ENCODE measurements around the gene RACK1. TPM values are rescaled to one million over a fixed set of nuclear protein-coding genes. Genes with fewer than 3 reads are reported as not detected.
"Not testable (repeated sequence)": the region's sequence is repeated elsewhere in the genome, so short reads cannot be mapped to it uniquely, and the experiment has no call there.

Gene RACK1
- total and polyA plus RNA-seq, 2 of the 13 experiments (the other 11 are each of a cell fraction or from before 2014, with no cell fraction given): 2,514 to 6,141 TPM

- peaks cover 12% of the 10 kb centered on the region for H3K4me1 ChIP-seq (ENCODE audit: insufficient read depth, low read length)
- in situ Hi-C loops (cut with HindIII; ENCODE audit: extremely low pct_ligation_motif_present, low pct_unique_long_range_greater_than_20kb); FAIRE-seq; BruUV-seq (replicated peaks); H2AFZ ChIP-seq (ENCODE audit: low read length); H3K27me3 ChIP-seq (ENCODE audit: control insufficient read depth in 1 of 2, insufficient read depth in 2 of 2, low read length in 2 of 2); H3K36me3 ChIP-seq (replicated peaks in 1 of 2; ENCODE audit: control insufficient read depth in 1 of 2, insufficient read depth in 2 of 2, low read length in 2 of 2); H3K9me3 ChIP-seq (ENCODE audit: low read length); H4K20me1 ChIP-seq (ENCODE audit: insufficient read depth, low read length); H3K27ac ChIP-seq (ENCODE audit: extremely low read length, insufficient read depth, low read length); ATAC-seq; POLR2A ChIA-PET; intact Hi-C loops (cut with micrococcal nuclease; ENCODE audit: unreplicated experiment); H3K79me2 ChIP-seq (ENCODE audit: insufficient read depth, low read length); H3K4me2 ChIP-seq (ENCODE audit: low read depth, low read length); CTCF ChIA-PET (ENCODE audit: low intra/inter-chr PET ratio, low total read pairs); H3K9ac ChIP-seq (ENCODE audit: insufficient read depth, low read depth, low read length); H3K4me3 ChIP-seq (replicated peaks in 1 of 3; ENCODE audit: insufficient read depth in 1 of 3, low read depth in 2 of 3, low read length in 3 of 3); DNase-seq (ENCODE audit: low spot score): not testable (repeated sequence)
- 82% methylated on average over 9 of the region's 10 CpGs for WGBS (ENCODE audit: low lambda C conversion rate)
Measured at GRCh38 chr5:181214249-181214648, 29.5 kb downstream of the RACK1 start.

GRCh38 chr5:181212934-181213333 is 30.8 kb downstream of the RACK1 start:
- no peaks in the 10 kb centered on the region for H4K20me1 ChIP-seq (ENCODE audit: insufficient read depth, low read length)
- H3K4me3 ChIP-seq (replicated peaks in 1 of 3; ENCODE audit: insufficient read depth in 1 of 3, low read depth in 2 of 3, low read length in 3 of 3): no peak overlapping the region
- FAIRE-seq (no peak), DNase-seq (ENCODE audit: low spot score) (no peak), ATAC-seq (no peak)
- no peaks in the 10 kb centered on the region for H3K36me3 ChIP-seq (replicated peaks in 1 of 2; ENCODE audit: control insufficient read depth in 1 of 2, insufficient read depth in 2 of 2, low read length in 2 of 2)
- TF ChIP-seq ATF2 (CRISPR knock-in tag; IDR thresholded peaks at IDR 0.05): no peak
- TF ChIP-seq GTF2F1 (IDR thresholded peaks at IDR 0.05; ENCODE audit: low read length): no peak
- no peak for TF ChIP-seq JUND (CRISPR knock-in tag; IDR thresholded peaks at IDR 0.05)
- TF ChIP-seq ZSCAN25 (CRISPR knock-in tag; IDR thresholded peaks at IDR 0.05): no peak
- TF ChIP-seq SRSF4 (IDR thresholded peaks at IDR 0.05; ENCODE audit: low read depth, low read length, poor library complexity, severe bottlenecking): no peak
- TF ChIP-seq ZNF792 (CRISPR knock-in tag; IDR thresholded peaks at IDR 0.05): no peak
- TF ChIP-seq DZIP1 (CRISPR knock-in tag; IDR thresholded peaks at IDR 0.05): no peak
- TF ChIP-seq NR1H2 (CRISPR knock-in tag; IDR thresholded peaks at IDR 0.05; ENCODE audit: borderline replicate concordance, low read depth): no peak
- in situ Hi-C loops (cut with HindIII; ENCODE audit: extremely low pct_ligation_motif_present, low pct_unique_long_range_greater_than_20kb): no loop called here
- H3K4me2 ChIP-seq (ENCODE audit: low read depth, low read length): no peak overlapping the region
- BruUV-seq (replicated peaks): no TSS peak
- intact Hi-C loops (cut with micrococcal nuclease; ENCODE audit: unreplicated experiment): no loop called here
- POLR2A ChIA-PET: no interaction called here
- no peak overlapping the region for H3K27ac ChIP-seq (ENCODE audit: extremely low read length, insufficient read depth, low read length)
- H3K27me3 ChIP-seq (ENCODE audit: control insufficient read depth in 1 of 2, insufficient read depth in 2 of 2, low read length in 2 of 2): peaks cover 0 to 2% of the 10 kb centered on the region in 2 experiments; a peak in 1 of 5 replicates
- H3K4me1 ChIP-seq (ENCODE audit: insufficient read depth, low read length): peaks cover 12% of the 10 kb centered on the region; the same call in 1 of the 2 replicates
- no peak overlapping the region for H3K9ac ChIP-seq (ENCODE audit: insufficient read depth, low read depth, low read length)
- WGBS (ENCODE audit: low lambda C conversion rate): 2% methylated on average over 2 of the region's 2 CpGs
- no peaks in the 10 kb centered on the region for H3K9me3 ChIP-seq (ENCODE audit: low read length)
- H3K79me2 ChIP-seq (ENCODE audit: insufficient read depth, low read length): no peaks in the 10 kb centered on the region
- CTCF ChIA-PET (ENCODE audit: low intra/inter-chr PET ratio, low total read pairs): no interaction called here
- H2AFZ ChIP-seq (ENCODE audit: low read length): no peak overlapping the region

Data from HepG2 (cell line).